HG03095 (cell line): ENCODE measurements around the gene ODAD2.
A peak's percentile ranks its signal among the peaks of the same experiment; 100 is the strongest.
"Not testable (repeated sequence)": the region's sequence is repeated elsewhere in the genome, so short reads cannot be mapped to it uniquely, and the experiment has no call there.

ENCODE experiments used
- ATAC-seq: cut with Tn5 transposase; IDR thresholded peaks from one replicate; pipeline ENCODE4 v1.9.1; 2021; ENCODE audit warnings: moderate library complexity; ENCODE audit not compliant: unreplicated experiment

Gene ODAD2

GRCh38 chr10:27970795-27971194, 28.1 kb downstream of the ODAD2 start:
- not testable (repeated sequence) for ATAC-seq

- ATAC-seq: not testable (repeated sequence)
These were observed 28.9 kb downstream of the ODAD2 start for GRCh38 chr10:27969931-27970330.

GRCh38 chr10:27959093-27959715, 39.7 kb downstream of the ODAD2 start:
- no peak for ATAC-seq

- ATAC-seq: peak; percentile 83
These were observed 40.5 kb downstream of the ODAD2 start for GRCh38 chr10:27958383-27958782.

- no peak for ATAC-seq
These were observed 48.7 kb downstream of the ODAD2 start for GRCh38 chr10:27950242-27950564.

- ATAC-seq: no peak
These were observed 49.2 kb downstream of the ODAD2 start for GRCh38 chr10:27949528-27950241.

GRCh38 chr10:27948186-27948585, 50.7 kb downstream of the ODAD2 start:
- no peak for ATAC-seq

- no peak for ATAC-seq
These were observed 51.3 kb downstream of the ODAD2 start for GRCh38 chr10:27947540-27947939.

GRCh38 chr10:27944005-27944404, 54.9 kb downstream of the ODAD2 start:
- ATAC-seq: no peak

- ATAC-seq: no peak
These were observed 84.0 kb downstream of the ODAD2 start for GRCh38 chr10:27914888-27915287.

GRCh38 chr10:27912231-27912630, 86.6 kb downstream of the ODAD2 start:
- ATAC-seq: no peak

- ATAC-seq: no peak
These were observed 87.3 kb downstream of the ODAD2 start for GRCh38 chr10:27911539-27911938.

- ATAC-seq: no peak
These were observed 87.9 kb downstream of the ODAD2 start for GRCh38 chr10:27911011-27911410.

GRCh38 chr10:27908231-27908630, 90.6 kb downstream of the ODAD2 start:
- ATAC-seq: no peak

GRCh38 chr10:27899485-27899884, 99.4 kb downstream of the ODAD2 start:
- not testable (repeated sequence) for ATAC-seq

- ATAC-seq: no peak
These were observed 99.8 kb downstream of the ODAD2 start for GRCh38 chr10:27899058-27899457.

- no peak for ATAC-seq
These were observed 105.4 kb downstream of the ODAD2 start for GRCh38 chr10:27893358-27893954.

GRCh38 chr10:27890971-27891370, 107.9 kb downstream of the ODAD2 start:
- no peak for ATAC-seq

- no peak for ATAC-seq
These were observed 109.4 kb downstream of the ODAD2 start for GRCh38 chr10:27889518-27889917.

GRCh38 chr10:27884185-27884641, 114.7 kb downstream of the ODAD2 start:
- no peak for ATAC-seq

GRCh38 chr10:27878281-27878680, 120.6 kb downstream of the ODAD2 start:
- ATAC-seq: no peak

GRCh38 chr10:27865221-27865635, 133.7 kb downstream of the ODAD2 start:
- ATAC-seq: no peak
